NB4 (cell line): ENCODE measurements around the gene PSAP.

Experiments used
- DNase-seq: peaks from one replicate; pipeline ENCODE4 v3.0.0; 2010; ENCODE audit warnings: low read depth
- H3K4me3 ChIP-seq: one replicate; pipeline ENCODE4 v1.5.1; 2011; ENCODE audit warnings: mild to moderate bottlenecking, low read depth, low read length, moderate library complexity
- CTCF ChIP-seq: IDR thresholded peaks from one replicate; pipeline ENCODE4 v1.5.1; 2012; ENCODE audit warnings: low read depth, low read length
- MYC ChIP-seq: IDR thresholded peaks from 2 replicates; pipeline ENCODE4 v1.6.1; 2011; ENCODE audit warnings: low read depth, low read length
- POLR2A ChIP-seq: IDR thresholded peaks from 2 replicates; pipeline ENCODE4 v1.6.1; 2011; ENCODE audit warnings: mild to moderate bottlenecking; ENCODE audit not compliant: insufficient read length; ENCODE audit errors: extremely low read depth
- TF ChIP-seq, protein P1 (sequence below): IDR thresholded peaks from 2 replicates; pipeline ENCODE4 v1.6.1; 2011; ENCODE audit warnings: low read depth, low read length

The PSAP gene

DNA sequence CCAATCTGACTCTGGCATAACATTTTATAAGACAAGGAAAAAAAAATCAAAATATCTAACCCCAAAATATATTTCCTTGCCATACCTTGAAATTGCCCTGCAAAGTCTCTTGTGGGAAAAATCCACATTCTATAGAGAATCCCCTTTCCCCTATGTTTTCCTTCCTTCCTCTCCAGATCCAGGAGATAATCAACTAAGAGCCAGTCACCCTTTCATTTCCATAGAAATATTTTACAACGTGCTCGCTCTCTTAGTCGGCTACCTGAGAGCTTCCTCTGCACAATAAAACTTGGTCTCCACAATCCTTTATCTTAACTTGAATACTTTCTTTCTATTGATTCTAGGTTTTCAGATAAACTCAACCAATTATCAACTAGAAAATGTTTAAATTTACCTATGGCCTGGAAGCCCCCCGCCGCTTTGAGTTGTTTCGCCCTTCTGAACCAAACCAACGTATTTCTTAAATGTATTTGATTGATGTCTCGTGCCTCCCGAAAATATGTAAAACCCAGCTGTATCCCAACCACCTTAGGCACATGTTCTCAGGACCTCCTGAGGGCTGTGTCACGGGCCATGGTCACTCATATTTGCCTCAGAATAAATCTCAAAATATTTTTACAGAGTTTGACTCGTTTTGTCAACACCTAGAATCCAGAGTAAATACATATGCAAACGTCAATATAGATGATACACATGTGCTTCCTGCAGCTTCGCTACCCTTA lies 869 bp downstream of the PSAP start:
- TF ChIP-seq CTCF (no peak), MYC (no peak), POLR2A (no peak)
- TF ChIP-seq, protein P1, sequence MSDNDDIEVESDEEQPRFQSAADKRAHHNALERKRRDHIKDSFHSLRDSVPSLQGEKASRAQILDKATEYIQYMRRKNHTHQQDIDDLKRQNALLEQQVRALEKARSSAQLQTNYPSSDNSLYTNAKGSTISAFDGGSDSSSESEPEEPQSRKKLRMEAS, result no peak
- DNase-seq, result no peak

DNA sequence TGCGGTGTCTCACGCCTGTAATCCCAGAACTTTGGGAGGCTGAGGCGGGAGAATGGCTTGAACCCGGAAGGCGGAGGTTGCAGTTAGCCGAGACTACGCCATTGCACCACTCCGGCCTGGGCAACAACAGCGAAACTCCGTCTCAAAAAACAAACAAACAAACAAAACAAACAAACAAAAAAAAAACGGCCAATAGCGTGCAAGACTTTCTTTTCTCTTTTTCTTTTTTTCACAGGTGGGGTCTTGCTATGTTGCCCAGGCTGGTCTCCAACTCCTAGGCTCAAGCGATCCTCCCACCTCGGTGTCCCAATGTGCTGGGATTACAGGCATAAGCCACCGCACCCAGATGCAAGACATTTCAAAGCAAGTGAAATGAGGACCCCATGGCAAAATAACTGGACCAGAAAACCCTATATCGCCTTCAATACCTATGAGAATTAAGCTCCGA lies 1.6 kb downstream of the PSAP start:
- no peak overlapping the region for H3K4me3 ChIP-seq
- no peak for TF ChIP-seq CTCF
- no peak for TF ChIP-seq POLR2A
- no peak for TF ChIP-seq MYC
- TF ChIP-seq, protein P1, result no peak
- DNase-seq, result no peak

More for the DNA sequence above, 869 bp downstream of the PSAP start:
- peak overlapping the region; percentile 93 for H3K4me3 ChIP-seq

- DNase-seq, result no peak
- H3K4me3 ChIP-seq, result no peak overlapping the region
- no peak for TF ChIP-seq CTCF
- TF ChIP-seq POLR2A, result no peak
- TF ChIP-seq, protein P1, result no peak
- no peak for TF ChIP-seq MYC
These were observed 2.5 kb downstream of the PSAP start for GRCh38 chr10:71848325-71849275.

DNA sequence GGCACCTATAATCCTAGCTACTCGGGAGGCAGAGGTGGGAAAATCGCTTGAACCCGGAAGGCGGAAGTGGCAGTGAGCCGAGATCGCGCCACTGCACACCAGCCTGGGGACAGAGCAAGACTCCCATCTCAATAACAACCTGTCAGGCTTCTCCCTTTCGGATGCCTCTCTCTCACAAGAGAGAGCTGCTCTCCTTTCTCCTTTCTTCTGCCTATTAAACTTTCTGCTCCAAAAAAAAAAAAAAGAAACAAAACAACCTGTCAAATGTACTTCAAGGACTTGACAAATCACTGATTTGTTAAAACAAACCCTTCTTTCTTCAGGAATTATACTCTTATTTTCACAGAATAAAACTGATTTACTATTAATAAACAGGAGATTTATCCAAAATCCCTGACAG lies 3.6 kb downstream of the PSAP start:
- TF ChIP-seq MYC, result no peak
- TF ChIP-seq POLR2A, result no peak
- no peak for TF ChIP-seq CTCF
- no peak for DNase-seq
- no peak overlapping the region for H3K4me3 ChIP-seq

- no peak for TF ChIP-seq CTCF
- no peak for TF ChIP-seq MYC
- no peak overlapping the region for H3K4me3 ChIP-seq
- DNase-seq, result no peak
These were observed 4.2 kb downstream of the PSAP start for GRCh38 chr10:71846816-71847215.
